ENCODE data around the gene CDH9.

Gene CDH9

DNA sequence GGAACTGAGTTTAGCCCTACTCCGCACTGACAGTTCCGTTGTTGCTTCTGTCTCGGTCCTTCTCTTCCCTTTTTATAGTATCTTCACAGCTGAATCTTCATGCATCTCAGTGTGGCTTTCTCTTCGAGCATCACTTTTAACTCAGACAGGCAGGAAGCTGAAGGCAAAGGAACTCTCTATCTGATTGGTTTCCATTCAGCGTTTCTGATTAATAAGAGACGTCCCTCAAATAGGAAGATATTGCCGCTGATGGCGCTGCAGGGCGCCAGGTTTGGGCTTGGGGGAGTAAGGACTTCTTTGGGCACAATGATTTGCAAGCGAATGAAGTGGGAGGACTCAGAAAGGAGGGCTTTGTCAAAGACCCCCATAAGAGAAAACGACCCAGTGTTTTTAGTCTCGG is at the start of gene CDH9:
Gene CDH9, minus strand, starts transcription at position 111 of the 400 bp plus-strand sequence. CDS start 50,253 bp downstream, outside the sequence.
- DNase-seq (ENCODE audit: low spot score in 2 of 2), result no peak
- H3K4me1 Mint-ChIP-seq, result no peaks in the 10 kb centered on the region
- H3K9me3 Mint-ChIP-seq, result peaks cover 12% of the 10 kb centered on the region
- no peak for ATAC-seq (replicated peaks; ENCODE audit: extremely low read depth, poor library complexity, severe bottlenecking)
- no peaks in the 10 kb centered on the region for H3K36me3 Mint-ChIP-seq (ENCODE audit: insufficient read depth)
- H3K4me3 Mint-ChIP-seq, result no peak within 1 kb of the TSS
- H3K27me3 Mint-ChIP-seq, result no peaks in the 10 kb centered on the region
- H3K27ac Mint-ChIP-seq (ENCODE audit: low read depth), result no peak within 1 kb of the TSS

GRCh38 chr5:27087747-27088146 is 49.4 kb upstream of the CDH9 start:
- H3K9me3 Mint-ChIP-seq, result peaks cover 5% of the 10 kb centered on the region
- no peak overlapping the region for H3K4me3 Mint-ChIP-seq
- no peaks in the 10 kb centered on the region for H3K36me3 Mint-ChIP-seq (ENCODE audit: insufficient read depth)
- DNase-seq (ENCODE audit: low spot score in 2 of 2), result no peak
- H3K4me1 Mint-ChIP-seq, result no peaks in the 10 kb centered on the region
- H3K27ac Mint-ChIP-seq (ENCODE audit: low read depth), result no peak overlapping the region
- no peak for ATAC-seq (replicated peaks; ENCODE audit: extremely low read depth, poor library complexity, severe bottlenecking)
- no peaks in the 10 kb centered on the region for H3K27me3 Mint-ChIP-seq

DNA sequence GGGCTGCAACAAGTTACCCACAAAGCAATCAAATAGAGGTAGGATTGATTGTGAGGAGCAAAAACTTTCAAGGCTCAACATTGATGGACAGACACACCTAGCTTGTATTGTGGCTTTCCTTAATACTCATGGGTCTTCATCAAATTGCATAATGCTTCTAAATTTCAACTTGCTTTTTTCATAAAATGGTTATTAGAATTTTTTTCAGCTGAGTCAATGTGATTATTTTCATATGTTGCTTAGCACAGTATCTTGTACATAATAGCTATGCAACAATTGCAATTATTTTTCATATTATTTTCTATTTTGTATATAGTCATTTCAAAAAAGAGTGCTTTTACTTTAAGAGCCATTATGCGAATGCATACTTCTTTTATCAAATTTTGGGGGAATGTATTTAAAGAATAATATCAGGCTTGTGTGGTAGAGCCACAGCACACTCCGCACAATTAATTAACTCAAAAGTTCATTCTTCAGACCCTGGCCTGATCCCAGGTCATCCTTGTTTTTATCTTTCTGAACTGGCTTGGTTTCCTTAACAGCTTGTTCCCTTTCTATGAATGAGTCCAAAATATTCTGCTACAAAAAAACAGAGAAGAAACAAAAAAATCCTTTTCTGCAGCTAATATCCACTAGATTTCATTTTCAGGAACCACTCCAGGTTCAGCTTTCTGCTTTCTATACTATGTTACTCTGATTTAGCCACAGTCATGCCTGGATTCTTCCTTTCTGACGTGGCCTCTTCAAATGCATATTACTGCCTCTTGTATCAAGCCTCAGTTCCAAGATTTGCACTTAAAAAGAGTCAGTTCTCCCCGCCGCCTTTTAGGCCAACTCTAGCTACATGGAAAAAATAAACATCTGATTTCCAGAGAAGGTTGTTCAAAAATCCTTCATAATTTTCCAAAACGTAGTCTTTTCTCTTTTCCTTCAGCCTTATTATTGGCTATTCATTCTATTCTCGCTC is 45.3 kb upstream of the CDH9 start:
- DNase-seq (ENCODE audit: low spot score in 2 of 2) (no peak), ATAC-seq (replicated peaks; ENCODE audit: extremely low read depth, poor library complexity, severe bottlenecking) (no peak)
- H3K4me1 Mint-ChIP-seq, result no peaks in the 10 kb centered on the region
- no peaks in the 10 kb centered on the region for H3K27me3 Mint-ChIP-seq
- H3K9me3 Mint-ChIP-seq, result peaks cover 10% of the 10 kb centered on the region
- no peak overlapping the region for H3K27ac Mint-ChIP-seq (ENCODE audit: low read depth)
- H3K4me3 Mint-ChIP-seq, result no peak overlapping the region
- no peaks in the 10 kb centered on the region for H3K36me3 Mint-ChIP-seq (ENCODE audit: insufficient read depth)

GRCh38 chr5:27080147-27080546 is 41.8 kb upstream of the CDH9 start:
- H3K27ac Mint-ChIP-seq (ENCODE audit: low read depth), result no peak overlapping the region

GRCh38 chr5:27062451-27062850 is 24.1 kb upstream of the CDH9 start:
- DNase-seq (ENCODE audit: low spot score in 2 of 2) (no peak), ATAC-seq (replicated peaks; ENCODE audit: extremely low read depth, poor library complexity, severe bottlenecking) (no peak)
- no peak overlapping the region for H3K4me3 Mint-ChIP-seq
- peaks cover 23% of the 10 kb centered on the region for H3K9me3 Mint-ChIP-seq
- no peaks in the 10 kb centered on the region for H3K27me3 Mint-ChIP-seq
- no peaks in the 10 kb centered on the region for H3K4me1 Mint-ChIP-seq
- no peak overlapping the region for H3K27ac Mint-ChIP-seq (ENCODE audit: low read depth)
- H3K36me3 Mint-ChIP-seq (ENCODE audit: insufficient read depth), result no peaks in the 10 kb centered on the region

More at GRCh38 chr5:27080147-27080546, 41.8 kb upstream of the CDH9 start:
- no peak for DNase-seq (ENCODE audit: low spot score in 2 of 2)
- H3K36me3 Mint-ChIP-seq (ENCODE audit: insufficient read depth), result no peaks in the 10 kb centered on the region
- H3K27me3 Mint-ChIP-seq, result no peaks in the 10 kb centered on the region
- H3K4me3 Mint-ChIP-seq, result no peak overlapping the region
- no peak for ATAC-seq (replicated peaks; ENCODE audit: extremely low read depth, poor library complexity, severe bottlenecking)
- no peaks in the 10 kb centered on the region for H3K4me1 Mint-ChIP-seq
- H3K9me3 Mint-ChIP-seq, result peaks cover 20% of the 10 kb centered on the region

DNA sequence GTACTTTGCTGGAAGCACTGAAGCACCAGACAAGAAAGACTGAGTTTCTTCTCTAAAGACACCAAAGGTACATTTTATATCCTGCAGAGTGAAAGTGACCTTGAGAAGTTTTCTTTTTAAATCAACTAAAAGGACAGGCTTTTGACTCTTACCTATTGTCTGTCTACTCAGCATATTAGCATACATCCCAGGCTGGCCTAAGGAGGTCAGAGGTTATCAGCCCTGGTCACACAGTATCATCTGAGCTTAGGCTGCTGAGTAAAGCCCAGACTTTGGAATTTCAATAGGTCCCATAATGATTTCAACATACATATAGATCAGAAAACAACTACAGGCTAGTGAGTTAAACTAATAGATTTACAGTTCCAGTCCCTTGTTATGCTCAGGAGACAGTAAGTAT is 10.1 kb upstream of the CDH9 start:
- Mint-ChIP-seq H3K36me3 (ENCODE audit: insufficient read depth) (no peaks in the 10 kb centered on the region), H3K4me1 (no peaks in the 10 kb centered on the region), H3K27ac (ENCODE audit: low read depth) (no peak overlapping the region), H3K4me3 (no peak overlapping the region), H3K9me3 (peaks cover 25% of the 10 kb centered on the region), H3K27me3 (no peaks in the 10 kb centered on the region)
- DNase-seq (ENCODE audit: low spot score in 2 of 2) (no peak), ATAC-seq (replicated peaks; ENCODE audit: extremely low read depth, poor library complexity, severe bottlenecking) (no peak)

DNA sequence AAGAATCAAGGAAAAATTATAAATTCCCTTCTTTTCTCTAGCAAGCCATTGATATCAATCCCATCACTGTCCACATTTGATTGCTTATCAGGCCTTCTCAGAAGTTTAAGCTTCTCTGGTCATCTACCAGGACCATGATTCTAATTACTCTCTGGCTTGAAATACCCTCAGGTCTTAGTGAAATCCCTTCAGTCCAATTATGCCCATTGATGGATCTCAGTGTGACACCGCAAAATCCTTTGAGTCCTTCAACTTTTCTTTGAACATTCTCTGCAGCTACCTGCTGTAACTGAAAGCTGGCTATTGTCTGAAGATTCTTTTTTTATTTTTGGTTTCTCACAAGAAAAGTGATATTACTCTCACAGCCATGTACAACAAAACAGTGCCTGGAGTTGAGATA is 3.0 kb upstream of the CDH9 start:
- Mint-ChIP-seq H3K9me3 (peaks cover 14% of the 10 kb centered on the region), H3K27me3 (no peaks in the 10 kb centered on the region), H3K36me3 (ENCODE audit: insufficient read depth) (no peaks in the 10 kb centered on the region), H3K27ac (ENCODE audit: low read depth) (no peak overlapping the region), H3K4me1 (no peaks in the 10 kb centered on the region), H3K4me3 (no peak overlapping the region)
- no peak for ATAC-seq (replicated peaks; ENCODE audit: extremely low read depth, poor library complexity, severe bottlenecking)
- DNase-seq (ENCODE audit: low spot score in 2 of 2), result no peak

DNA sequence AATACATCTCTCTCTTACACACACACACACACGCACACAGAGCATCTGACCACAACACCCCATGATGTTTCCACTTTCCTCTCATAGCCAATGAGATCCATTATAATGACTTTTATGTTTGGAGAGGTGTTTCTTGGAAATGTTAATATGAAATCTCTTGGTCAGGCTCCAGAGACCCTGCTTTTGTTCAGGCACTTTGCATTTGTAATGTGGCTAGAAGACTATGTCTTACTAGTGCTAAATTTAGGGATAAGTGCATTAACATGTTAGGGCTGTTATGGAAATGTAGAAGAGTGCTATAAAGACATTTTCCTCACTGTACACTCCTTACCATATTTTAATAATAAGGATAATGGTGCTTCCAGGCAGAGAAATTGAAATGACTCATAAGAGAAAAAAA is 3.8 kb downstream of the CDH9 start:
- no peak for ATAC-seq (replicated peaks; ENCODE audit: extremely low read depth, poor library complexity, severe bottlenecking)
- H3K9me3 Mint-ChIP-seq, result peaks cover 3% of the 10 kb centered on the region
- no peak overlapping the region for H3K27ac Mint-ChIP-seq (ENCODE audit: low read depth)
- no peak for DNase-seq (ENCODE audit: low spot score in 2 of 2)
- no peak overlapping the region for H3K4me3 Mint-ChIP-seq
- no peaks in the 10 kb centered on the region for H3K4me1 Mint-ChIP-seq
- no peaks in the 10 kb centered on the region for H3K27me3 Mint-ChIP-seq
- H3K36me3 Mint-ChIP-seq (ENCODE audit: insufficient read depth), result no peaks in the 10 kb centered on the region

DNA sequence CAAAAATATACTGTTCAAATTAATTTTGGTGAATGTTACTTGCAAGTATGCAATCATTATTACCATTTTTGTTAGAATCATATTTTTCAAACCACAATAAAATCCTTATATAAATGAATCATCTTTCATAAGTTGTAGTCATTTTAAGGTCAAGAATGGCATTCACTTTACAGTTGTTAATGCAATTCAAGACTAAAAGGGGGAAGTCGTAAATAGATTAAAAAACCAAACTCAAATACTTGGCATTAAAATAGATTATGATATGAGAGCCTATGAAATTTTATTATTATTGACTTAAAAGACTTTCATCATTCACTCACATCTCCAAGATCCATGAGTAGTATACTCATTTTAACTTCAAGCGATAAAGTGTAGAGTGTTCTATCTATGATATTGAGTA is 11.6 kb downstream of the CDH9 start:
- H3K4me3 Mint-ChIP-seq, result no peak overlapping the region
- H3K4me1 Mint-ChIP-seq, result no peaks in the 10 kb centered on the region
- no peaks in the 10 kb centered on the region for H3K36me3 Mint-ChIP-seq (ENCODE audit: insufficient read depth)
- DNase-seq (ENCODE audit: low spot score in 2 of 2) (no peak), ATAC-seq (replicated peaks; ENCODE audit: extremely low read depth, poor library complexity, severe bottlenecking) (no peak)
- H3K27me3 Mint-ChIP-seq, result no peaks in the 10 kb centered on the region
- peaks cover 8% of the 10 kb centered on the region for H3K9me3 Mint-ChIP-seq
- no peak overlapping the region for H3K27ac Mint-ChIP-seq (ENCODE audit: low read depth)

- Mint-ChIP-seq H3K27me3 (no peaks in the 10 kb centered on the region), H3K4me1 (no peaks in the 10 kb centered on the region), H3K36me3 (ENCODE audit: insufficient read depth) (no peaks in the 10 kb centered on the region), H3K27ac (ENCODE audit: low read depth) (no peak overlapping the region), H3K9me3 (peaks cover 8% of the 10 kb centered on the region), H3K4me3 (no peak overlapping the region)
- no peak for ATAC-seq (replicated peaks; ENCODE audit: extremely low read depth, poor library complexity, severe bottlenecking)
- no peak for DNase-seq (ENCODE audit: low spot score in 2 of 2)
These were observed 12.3 kb downstream of the CDH9 start for GRCh38 chr5:27026063-27026462.

- H3K27me3 Mint-ChIP-seq, result no peaks in the 10 kb centered on the region
- ATAC-seq (replicated peaks; ENCODE audit: extremely low read depth, poor library complexity, severe bottlenecking), result no peak
- no peak overlapping the region for H3K27ac Mint-ChIP-seq (ENCODE audit: low read depth)
- H3K4me1 Mint-ChIP-seq, result no peaks in the 10 kb centered on the region
- H3K4me3 Mint-ChIP-seq, result no peak overlapping the region
- H3K9me3 Mint-ChIP-seq, result peaks cover 8% of the 10 kb centered on the region
- H3K36me3 Mint-ChIP-seq (ENCODE audit: insufficient read depth), result no peaks in the 10 kb centered on the region
- DNase-seq (ENCODE audit: low spot score in 2 of 2), result no peak
These were observed 16.9 kb downstream of the CDH9 start for GRCh38 chr5:27021471-27021870.

GRCh38 chr5:27020973-27021372 is 17.4 kb downstream of the CDH9 start:
- ATAC-seq (replicated peaks; ENCODE audit: extremely low read depth, poor library complexity, severe bottlenecking) (no peak), DNase-seq (ENCODE audit: low spot score in 2 of 2) (no peak)
- no peaks in the 10 kb centered on the region for H3K4me1 Mint-ChIP-seq
- H3K9me3 Mint-ChIP-seq, result peaks cover 8% of the 10 kb centered on the region
- no peak overlapping the region for H3K27ac Mint-ChIP-seq (ENCODE audit: low read depth)
- H3K4me3 Mint-ChIP-seq, result no peak overlapping the region
- H3K27me3 Mint-ChIP-seq, result no peaks in the 10 kb centered on the region
- no peaks in the 10 kb centered on the region for H3K36me3 Mint-ChIP-seq (ENCODE audit: insufficient read depth)

GRCh38 chr5:27015758-27016157 is 22.6 kb downstream of the CDH9 start:
- Mint-ChIP-seq H3K27me3 (no peaks in the 10 kb centered on the region), H3K4me3 (no peak overlapping the region), H3K4me1 (no peaks in the 10 kb centered on the region), H3K27ac (ENCODE audit: low read depth) (no peak overlapping the region), H3K9me3 (peaks cover 7% of the 10 kb centered on the region), H3K36me3 (ENCODE audit: insufficient read depth) (no peaks in the 10 kb centered on the region)
- ATAC-seq (replicated peaks; ENCODE audit: extremely low read depth, poor library complexity, severe bottlenecking) (no peak), DNase-seq (ENCODE audit: low spot score in 2 of 2) (no peak)
